Naive thymus-derived CD4-positive, alpha-beta T cell (primary cell): Measurements from ENCODE around the gene ZC3H12D. TPM values are rescaled to one million over a fixed set of nuclear protein-coding genes. Genes with fewer than 3 reads are reported as not detected.

ENCODE experiments used
- ATAC-seq: fragments of 150-1000 bp; cut with Tn5 transposase; 2 replicates; pipeline ENCODE4 v1.10.0; 2021; ENCODE audit warnings: mild to moderate bottlenecking, moderate library complexity
- CTCF ChIA-PET: fragments of 350-600 bp; sonication (Branson Sonifier 250); formaldehyde crosslinking; loops from one replicate; lab custom pipeline; 2021; ENCODE audit warnings: antibody characterized with exemption; lab: Charles Lee
- POLR2A ChIA-PET: fragments of 350-600 bp; sonication (Branson Sonifier 250); formaldehyde crosslinking; loops from one replicate; lab custom pipeline; 2021; ENCODE audit warnings: antibody characterized with exemption, inconsistent platforms; lab: Charles Lee
- DNase-seq, 9 donors: peaks; one replicate each; pipeline versions ENCODE4 v3.0.0 to v3.0.0-alpha.2; 2020 to 2022; ENCODE audit warnings: mixed read lengths in 1 of 9
- H3K27ac ChIP-seq: one replicate; pipeline ENCODE4 v1.7.0; 2013; ENCODE audit warnings: mild to moderate bottlenecking, low read depth, low read length, moderate library complexity
- H3K27me3 ChIP-seq, 2 donors: one replicate each; pipeline ENCODE4 v1.7.0; 2013; ENCODE audit warnings: low read length in 2 of 2, mild to moderate bottlenecking in 2 of 2, moderate library complexity in 2 of 2; ENCODE audit not compliant: control insufficient read depth in 2 of 2, insufficient read depth in 2 of 2
- H3K36me3 ChIP-seq, 3 experiments: 1 replicate in 2 of 3; 2 replicates in 1 of 3; pipeline ENCODE4 v1.7.0; 2013; ENCODE audit warnings: low read length in 3 of 3, mild to moderate bottlenecking in 3 of 3, moderate library complexity in 1 of 3; ENCODE audit not compliant: insufficient read depth in 3 of 3, control insufficient read depth in 2 of 3
- H3K4me1 ChIP-seq, 2 donors: one replicate each; pipeline ENCODE4 v1.7.0; 2013; ENCODE audit warnings: low read length in 2 of 2, mild to moderate bottlenecking in 2 of 2, moderate library complexity in 1 of 2; ENCODE audit not compliant: control insufficient read depth in 2 of 2, insufficient read depth in 2 of 2
- H3K4me3 ChIP-seq: 2 replicates; pipeline ENCODE4 v1.7.0; 2013; ENCODE audit warnings: mild to moderate bottlenecking, low read length
- H3K9me3 ChIP-seq, 3 experiments: 1 replicate in 2 of 3; 2 replicates in 1 of 3; pipeline ENCODE4 v1.7.0; 2013; ENCODE audit warnings: low read length in 3 of 3; ENCODE audit not compliant: control insufficient read depth in 2 of 3
- H3K27ac Mint-ChIP-seq, 9 donors: one replicate each; pipeline ENCODE4 v1.8.0; 2020 to 2022; ENCODE audit warnings: mixed read lengths in 9 of 9, mild to moderate bottlenecking in 8 of 9, moderate library complexity in 5 of 9, inconsistent platforms in 2 of 9
- H3K27me3 Mint-ChIP-seq, 5 donors: one replicate each; pipeline ENCODE4 v1.8.0; 2021 to 2022; ENCODE audit warnings: mixed read lengths in 5 of 5, mild to moderate bottlenecking in 1 of 5
- H3K36me3 Mint-ChIP-seq, 5 donors: one replicate each; pipeline ENCODE4 v1.8.0; 2020 to 2022; ENCODE audit warnings: mixed read lengths in 5 of 5, mild to moderate bottlenecking in 3 of 5, inconsistent platforms in 1 of 5
- H3K4me1 Mint-ChIP-seq, 7 donors: one replicate each; pipeline ENCODE4 v1.8.0; 2020 to 2022; ENCODE audit warnings: mixed read lengths in 7 of 7, mild to moderate bottlenecking in 3 of 7, inconsistent platforms in 1 of 7
- H3K4me3 Mint-ChIP-seq, 10 donors: one replicate each; pipeline ENCODE4 v1.8.0; 2020 to 2022; ENCODE audit warnings: mild to moderate bottlenecking in 10 of 10, mixed read lengths in 10 of 10, moderate library complexity in 6 of 10, inconsistent platforms in 2 of 10
- H3K9me3 Mint-ChIP-seq, 11 donors: one replicate each; pipeline ENCODE4 v1.8.0; 2020 to 2022; ENCODE audit warnings: mixed read lengths in 11 of 11, mild to moderate bottlenecking in 4 of 11, inconsistent platforms in 1 of 11, moderate library complexity in 1 of 11
- intact Hi-C, 2 donors: fragments of 100-400 bp; cut with micrococcal nuclease; formaldehyde crosslinking; loops; one replicate each; pipeline ENCODE4 v1.15.1; 2023
- polyA plus RNA-seq, 2 donors: library from polyadenylated mRNA; unstranded; fragments of 300-500 nt; fragmentation: Illumina TruSeq; gene quantifications; one replicate each; pipeline ENCODE4 v1.2.3, GENCODE V29; 2021
- total RNA-seq, 6 experiments: library from RNA in 5 of 6; stranded (reverse) in 5 of 6; gene quantifications; 1 replicate in 5 of 6; 2 replicates in 1 of 6; pipeline ENCODE4 v1.2.3 and lab custom pipeline; 2021 to 2026

Gene ZC3H12D
- total and polyA plus RNA-seq, 7 experiments from 2014 or later: 1.8 to 85.6 (median 67.9) TPM

GRCh38 chr6:149409617-149410016 lies 75.2 kb downstream of the ZC3H12D start:
- Mint-ChIP-seq H3K36me3 (peaks cover 0 to 51% (median 21%) of the 10 kb centered on the region in 5 donors), H3K4me3 (no peak overlapping the region), H3K27me3 (no peaks in the 10 kb centered on the region), H3K27ac (peak overlapping the region in 4 of 9 donors; percentile 13 to 56 (median 44)), H3K9me3 (peaks cover 0 to under 1% (median 0%) of the 10 kb centered on the region in 11 donors), H3K4me1 (peaks cover 0 to 44% (median 9%) of the 10 kb centered on the region in 7 donors)
- no peak overlapping the region for H3K4me3 ChIP-seq
- no peak overlapping the region for H3K27ac ChIP-seq
- no peak for DNase-seq
- ATAC-seq: no peak
- H3K4me1 ChIP-seq: no peaks in the 10 kb centered on the region
- no peaks in the 10 kb centered on the region for H3K9me3 ChIP-seq
- H3K36me3 ChIP-seq: peaks cover 0 to 14% (median 11%) of the 10 kb centered on the region in 3 experiments
- CTCF ChIA-PET: interaction anchor here (1.1 kb wide), 1 partner anchor 22 kb away, joined by 4 read pairs; no protein-coding TSS in a partner anchor
- POLR2A ChIA-PET: interaction anchor here (0.6 to 1.0 kb wide), 2 partner anchors 12 to 41 kb away, joined by 3 to 4 read pairs; no protein-coding TSS in a partner anchor
- no peaks in the 10 kb centered on the region for H3K27me3 ChIP-seq
- intact Hi-C loops: loop anchor here in 1 of 2 donors (2.0 to 5.0 kb wide), 2 partner anchors 15 to 72 kb away; no protein-coding TSS in a partner anchor

DNA sequence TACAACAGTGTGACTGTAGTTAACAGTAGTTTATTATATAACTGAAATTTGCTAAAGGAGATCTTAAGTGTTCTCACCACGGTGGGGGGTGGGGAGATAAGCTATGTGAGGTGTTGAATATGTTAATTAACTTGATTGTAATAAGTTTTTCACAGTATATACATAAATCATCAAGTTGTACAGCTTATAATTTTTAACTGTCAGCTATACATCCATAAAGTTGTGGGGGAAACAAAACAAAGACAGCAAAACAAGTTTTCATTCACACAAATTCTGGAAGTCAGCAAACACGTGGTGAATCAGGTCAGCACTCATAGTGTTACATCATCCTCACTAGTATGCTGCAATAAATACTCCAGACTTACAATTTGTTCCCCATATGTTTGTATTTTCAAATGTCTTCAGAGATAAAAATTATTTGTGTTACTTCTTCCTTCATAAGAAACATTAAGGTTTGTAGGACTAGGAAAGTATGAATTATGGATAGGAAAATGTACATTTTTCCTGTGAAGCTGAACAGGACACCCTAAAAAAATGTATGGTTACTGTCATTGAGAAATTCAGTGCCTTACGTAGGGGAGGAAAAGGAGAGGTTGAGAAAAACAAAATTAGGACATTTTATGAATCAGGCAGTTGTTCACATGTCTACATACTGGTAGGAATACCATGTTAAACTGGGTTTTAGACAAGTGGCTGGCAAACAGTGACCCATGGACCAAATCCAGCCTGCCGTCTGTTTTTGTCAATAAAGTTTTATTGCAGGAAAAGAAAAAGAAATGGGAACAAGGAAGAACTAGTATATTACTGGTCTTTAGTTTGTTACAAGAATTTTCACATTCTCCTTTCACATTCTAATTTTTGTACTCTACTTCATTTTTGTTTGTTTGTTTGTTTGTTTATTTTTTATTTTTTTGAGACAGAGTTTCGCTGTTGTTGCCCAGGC lies 78.7 kb downstream of the ZC3H12D start:
- Histone ChIP-seq H3K9me3 (no peaks in the 10 kb centered on the region), H3K4me1 (no peaks in the 10 kb centered on the region), H3K27me3 (no peaks in the 10 kb centered on the region), H3K36me3 (peaks cover 3 to 20% (median 12%) of the 10 kb centered on the region in 3 experiments), H3K4me3 (no peak overlapping the region), H3K27ac (no peak overlapping the region)
- H3K4me1 Mint-ChIP-seq: peaks cover 0 to 51% (median 9%) of the 10 kb centered on the region in 7 donors
- peaks cover 0 to 59% (median 40%) of the 10 kb centered on the region in 5 donors for H3K36me3 Mint-ChIP-seq
- H3K27ac Mint-ChIP-seq: peak overlapping the region in 7 of 9 donors; percentile 41 to 79 (median 48)
- ATAC-seq: peak; percentile 49
- H3K27me3 Mint-ChIP-seq: no peaks in the 10 kb centered on the region
- POLR2A ChIA-PET: interaction anchor here (0.6 kb wide), 2 partner anchors 12 to 45 kb away, joined by 3 read pairs; no protein-coding TSS in a partner anchor
- H3K4me3 Mint-ChIP-seq: no peak overlapping the region
- H3K9me3 Mint-ChIP-seq: peaks cover 0 to 2% (median 0%) of the 10 kb centered on the region in 11 donors
- intact Hi-C loops: loop anchor here (2.0 to 5.0 kb wide), 2 partner anchors 13 to 69 kb away; no protein-coding TSS in a partner anchor
- DNase-seq: no peak
- CTCF ChIA-PET: no interaction called here

DNA sequence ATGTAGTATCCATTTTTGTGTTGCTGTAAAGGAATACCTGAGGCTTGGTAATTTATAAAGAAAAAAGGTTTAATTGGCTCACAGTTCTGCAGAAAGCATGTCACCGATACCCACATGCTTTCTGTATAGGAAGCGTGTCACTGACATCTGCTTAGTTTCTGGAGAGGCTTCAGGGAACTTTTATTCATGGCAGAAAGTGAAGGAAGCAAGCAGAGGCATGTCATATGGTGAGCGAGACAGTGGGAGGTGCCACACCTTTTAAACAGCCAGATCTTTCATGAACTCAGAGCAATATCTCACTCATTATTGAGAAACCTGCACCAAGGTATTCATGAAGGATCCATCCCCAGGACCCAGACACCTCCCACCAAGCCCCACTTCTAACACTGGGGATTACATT lies 81.3 kb downstream of the ZC3H12D start:
- no peak overlapping the region for H3K27ac ChIP-seq
- Mint-ChIP-seq H3K9me3 (peaks cover 0 to 2% (median 0%) of the 10 kb centered on the region in 11 donors), H3K4me3 (no peak overlapping the region), H3K4me1 (peaks cover 0 to 46% (median 5%) of the 10 kb centered on the region in 7 donors), H3K36me3 (peaks cover 8 to 57% (median 49%) of the 10 kb centered on the region in 5 donors), H3K27me3 (no peaks in the 10 kb centered on the region), H3K27ac (peak overlapping the region in 5 of 9 donors; percentile 9 to 79 (median 50))
- H3K4me3 ChIP-seq: no peak overlapping the region
- peaks cover 9 to 27% (median 23%) of the 10 kb centered on the region in 3 experiments for H3K36me3 ChIP-seq
- POLR2A ChIA-PET: no interaction called here
- no peaks in the 10 kb centered on the region for H3K4me1 ChIP-seq
- CTCF ChIA-PET: no interaction called here
- ATAC-seq (no peak), DNase-seq (no peak)
- intact Hi-C loops: no loop called here
- no peaks in the 10 kb centered on the region for H3K9me3 ChIP-seq
- H3K27me3 ChIP-seq: no peaks in the 10 kb centered on the region

- Histone ChIP-seq H3K9me3 (no peaks in the 10 kb centered on the region), H3K36me3 (peaks cover 14 to 37% (median 23%) of the 10 kb centered on the region in 3 experiments), H3K4me3 (no peak within 1 kb of the TSS), H3K4me1 (no peaks in the 10 kb centered on the region), H3K27me3 (no peaks in the 10 kb centered on the region), H3K27ac (no peak within 1 kb of the TSS)
- Mint-ChIP-seq H3K4me3 (no peak within 1 kb of the TSS), H3K27me3 (no peaks in the 10 kb centered on the region), H3K27ac (peak within 1 kb of the TSS in 4 of 9 donors; percentile 8 to 37 (median 19)), H3K4me1 (peaks cover 10 to 54% (median 18%) of the 10 kb centered on the region in 7 donors), H3K9me3 (peaks cover 0 to 2% (median 0%) of the 10 kb centered on the region in 11 donors), H3K36me3 (peaks cover 18 to 75% (median 61%) of the 10 kb centered on the region in 5 donors)
- ChIA-PET CTCF (no interaction called here), POLR2A (no interaction called here)
- no peak for ATAC-seq
- intact Hi-C loops: no loop called here
- DNase-seq: no peak
Measured at GRCh38 chr6:149400050-149400449, 84.8 kb downstream of the ZC3H12D start, which contains the start of gene SUMO4. Gene SUMO4, plus strand, starts transcription at chr6:149400262. Its CDS starts 130 bp downstream, at chr6:149400392.

DNA sequence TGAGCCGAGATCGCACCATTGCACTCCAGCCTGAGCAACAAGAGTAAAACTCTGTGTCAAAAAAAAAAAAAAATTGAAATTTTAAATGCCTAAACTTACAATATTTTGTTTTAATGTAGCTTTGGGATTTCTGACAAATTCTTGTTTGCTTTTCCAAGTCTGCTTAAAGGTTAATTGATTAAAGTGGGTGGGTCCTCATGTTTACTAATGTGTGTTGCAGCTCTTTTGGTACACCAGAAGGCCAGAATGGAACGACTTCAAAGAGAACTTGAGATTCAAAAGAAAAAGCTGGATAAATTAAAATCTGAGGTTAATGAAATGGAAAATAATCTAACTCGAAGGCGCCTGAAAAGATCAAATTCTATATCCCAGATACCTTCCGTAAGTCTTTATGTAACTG lies 87.4 kb downstream of the ZC3H12D start:
- Histone ChIP-seq H3K27ac (no peak overlapping the region), H3K36me3 (peaks cover 11 to 28% (median 23%) of the 10 kb centered on the region in 3 experiments), H3K9me3 (no peaks in the 10 kb centered on the region), H3K4me3 (no peak overlapping the region), H3K4me1 (peaks cover 6 to 7% of the 10 kb centered on the region in 2 donors), H3K27me3 (no peaks in the 10 kb centered on the region)
- peaks cover 0 to 1% (median 0%) of the 10 kb centered on the region in 11 donors for H3K9me3 Mint-ChIP-seq
- DNase-seq (no peak), ATAC-seq (no peak)
- intact Hi-C loops: no loop called here
- H3K27ac Mint-ChIP-seq: peak overlapping the region in 3 of 9 donors; percentile 34 to 67 (median 38)
- CTCF ChIA-PET: no interaction called here
- peaks cover 23 to 73% (median 59%) of the 10 kb centered on the region in 5 donors for H3K36me3 Mint-ChIP-seq
- no peaks in the 10 kb centered on the region for H3K27me3 Mint-ChIP-seq
- peaks cover 33 to 58% (median 45%) of the 10 kb centered on the region in 7 donors for H3K4me1 Mint-ChIP-seq
- POLR2A ChIA-PET: interaction anchor here (0.6 to 1.6 kb wide), 3 partner anchors 9 to 531 kb away, joined by 4 read pairs; no protein-coding TSS in a partner anchor
- H3K4me3 Mint-ChIP-seq: no peak overlapping the region
